GM23248 (cell line): ENCODE data around the gene TNK1. TPM values are rescaled to one million over a fixed set of nuclear protein-coding genes. Genes with fewer than 3 reads are reported as not detected.
A peak's percentile ranks its signal among the peaks of the same experiment; 100 is the strongest.

ENCODE experiments used
- DNase-seq: peaks from one replicate; pipeline ENCODE4 v3.0.0-alpha.2; 2015
- H2AFZ ChIP-seq: fragments of 200-600 bp; sonication (generic); 2 replicates; pipeline ENCODE4 v1.6.1; 2016; ENCODE audit warnings: antibody characterized with exemption
- H3F3A ChIP-seq: fragments of 200-600 bp; sonication (generic); 2 replicates; pipeline ENCODE4 v1.6.1; 2016; ENCODE audit warnings: mild to moderate bottlenecking, antibody characterized with exemption, mixed run types; ENCODE audit not compliant: insufficient read depth
- H3K27ac ChIP-seq: fragments of 200-600 bp; sonication (generic); 2 replicates; pipeline ENCODE4 v1.5.1; 2016; ENCODE audit warnings: mild to moderate bottlenecking
- H3K27me3 ChIP-seq: fragments of 200-600 bp; sonication (generic); replicated peaks from 2 replicates; pipeline ENCODE4 v1.6.1; 2016; ENCODE audit warnings: mild to moderate bottlenecking; ENCODE audit not compliant: insufficient read depth
- H3K36me3 ChIP-seq: fragments of 200-600 bp; sonication (generic); 2 replicates; pipeline ENCODE4 v1.6.1; 2016; ENCODE audit warnings: low read depth, mild to moderate bottlenecking
- H3K4me1 ChIP-seq: fragments of 200-600 bp; sonication (generic); 2 replicates; pipeline ENCODE4 v1.6.1; 2016; ENCODE audit warnings: mild to moderate bottlenecking; ENCODE audit not compliant: insufficient read depth
- H3K4me2 ChIP-seq: fragments of 200-600 bp; sonication (generic); one replicate; pipeline ENCODE4 v1.6.1; 2016; ENCODE audit warnings: mild to moderate bottlenecking; ENCODE audit not compliant: unreplicated experiment
- H3K4me3 ChIP-seq: fragments of 200-600 bp; sonication (generic); 2 replicates; pipeline ENCODE4 v1.5.1; 2016; ENCODE audit warnings: mild to moderate bottlenecking
- H3K79me2 ChIP-seq: fragments of 200-600 bp; sonication (generic); 2 replicates; pipeline ENCODE4 v1.6.1; 2016; ENCODE audit warnings: mild to moderate bottlenecking; ENCODE audit not compliant: insufficient read depth
- H3K9ac ChIP-seq: fragments of 200-600 bp; sonication (generic); 2 replicates; pipeline ENCODE4 v1.6.1; 2016; ENCODE audit warnings: mild to moderate bottlenecking
- H3K9me2 ChIP-seq: fragments of 200-600 bp; sonication (generic); 2 replicates; pipeline ENCODE4 v1.6.1; 2016; ENCODE audit warnings: mixed run types, mild to moderate bottlenecking, moderate library complexity; ENCODE audit not compliant: insufficient read depth
- H3K9me3 ChIP-seq: fragments of 200-600 bp; sonication (generic); one replicate; pipeline ENCODE4 v1.6.1; 2017; ENCODE audit warnings: low read depth
- H4K20me1 ChIP-seq: fragments of 200-600 bp; sonication (generic); 2 replicates; pipeline ENCODE4 v1.6.0; 2016; ENCODE audit not compliant: insufficient read depth
- EZH2 ChIP-seq: fragments of 200-600 bp; sonication (generic); IDR thresholded peaks from 2 replicates; pipeline ENCODE4 v1.6.1; 2018; ENCODE audit warnings: antibody characterized with exemption, mild to moderate bottlenecking; ENCODE audit not compliant: insufficient read depth, poor library complexity, severe bottlenecking
- EZH2phosphoT487 ChIP-seq: fragments of 200-600 bp; sonication (generic); IDR thresholded peaks from 2 replicates; pipeline ENCODE4 v1.6.1; 2018; ENCODE audit warnings: antibody characterized with exemption, moderate library complexity, mild to moderate bottlenecking, low read depth; ENCODE audit not compliant: insufficient read depth
- WGBS, 2 experiments: methylation state at CpG; one replicate each; pipeline ENCODE4 v1.1.6; 2015 to 2017; ENCODE audit warnings: low lambda C conversion rate in 2 of 2, low coverage in 1 of 2; ENCODE audit errors: missing lambda C conversion rate in 2 of 2; 5-methylcytosine and 5-hydroxymethylcytosine counted together
- in situ Hi-C: fragments of 300-500 bp; cut with MboI; formaldehyde crosslinking; loops from 2 replicates; pipeline ENCODE4 v1.15.0; 2020
- polyA plus RNA-seq: library from polyadenylated mRNA; unstranded; fragments of >200 nt; fragmentation: Nextera tagmentation; extraction: Ambion mirVana; gene quantifications from 2 replicates; pipeline ENCODE4 v1.2.1, GENCODE V29; 2016
- total RNA-seq: library from RNA; depleted of rRNA; stranded (reverse); fragments of >200 nt; shearing (Covaris generic); gene quantifications from 2 replicates; pipeline ENCODE4 v1.2.3, GENCODE V29; 2014

Gene TNK1
- total and polyA plus RNA-seq, 2 experiments from 2014 or later, result 0.43 to 1.2 TPM

- Histone ChIP-seq H3K9me3 (no peaks in the 10 kb centered on the region), H3K27me3 (no peaks in the 10 kb centered on the region), H3K36me3 (no peaks in the 10 kb centered on the region), H4K20me1 (no peaks in the 10 kb centered on the region), H3K9me2 (no peaks in the 10 kb centered on the region), H3F3A (no peaks in the 10 kb centered on the region), H3K4me3 (peak overlapping the region; percentile 79), H3K27ac (no peak overlapping the region), H3K79me2 (peaks cover 14% of the 10 kb centered on the region), H3K4me1 (peaks cover 6% of the 10 kb centered on the region), H3K4me2 (peak overlapping the region; percentile 80), H2AFZ (no peak overlapping the region), H3K9ac (peak overlapping the region; percentile 84)
- WGBS, 2 experiments, result 72 to 80% methylated on average over 8 to 12 of the region's 12 CpGs
- TF ChIP-seq EZH2 (no peak), EZH2phosphoT487 (no peak)
- DNase-seq, result peak; percentile 7
- in situ Hi-C loops, result no loop called here
Measured at GRCh38 chr17:7406235-7406825, 25.4 kb downstream of the TNK1 start.

GRCh38 chr17:7407082-7407481 is 26.2 kb downstream of the TNK1 start:
- Histone ChIP-seq H3K4me1 (peaks cover 6% of the 10 kb centered on the region), H3K27me3 (no peaks in the 10 kb centered on the region), H3F3A (0 out of 2 replicates have a peak, but pooled peaks cover 1% of the 10 kb centered on the region), H3K79me2 (peaks cover 9% of the 10 kb centered on the region), H3K9me3 (no peaks in the 10 kb centered on the region), H3K36me3 (no peaks in the 10 kb centered on the region), H4K20me1 (no peaks in the 10 kb centered on the region), H3K9ac (no peak overlapping the region), H3K4me2 (no peak overlapping the region), H3K4me3 (no peak overlapping the region), H2AFZ (no peak overlapping the region), H3K9me2 (no peaks in the 10 kb centered on the region), H3K27ac (no peak overlapping the region)
- no peak for DNase-seq
- 83 to 84% methylated on average over 13 of the region's 13 CpGs for WGBS, 2 experiments
- in situ Hi-C loops, result no loop called here
- no peak for TF ChIP-seq EZH2phosphoT487
- TF ChIP-seq EZH2, result no peak

- Histone ChIP-seq H3K27ac (no peak within 1 kb of the TSS), H2AFZ (no peak within 1 kb of the TSS), H3K9me3 (no peaks in the 10 kb centered on the region), H3K27me3 (no peaks in the 10 kb centered on the region), H3K4me2 (no peak within 1 kb of the TSS), H3K36me3 (no peaks in the 10 kb centered on the region), H3K79me2 (peaks cover 5% of the 10 kb centered on the region; the same call in 1 of the 2 replicates), H3K4me3 (no peak within 1 kb of the TSS), H3K9ac (no peak within 1 kb of the TSS), H3F3A (peaks cover 7% of the 10 kb centered on the region), H3K9me2 (no peaks in the 10 kb centered on the region), H4K20me1 (no peaks in the 10 kb centered on the region), H3K4me1 (peaks cover 10% of the 10 kb centered on the region)
- WGBS, 2 experiments, result 71 to 85% methylated on average over 3 to 12 of the region's 12 CpGs
- TF ChIP-seq EZH2phosphoT487 (no peak), EZH2 (no peak)
- in situ Hi-C loops, result no loop called here
- no peak for DNase-seq
Measured at GRCh38 chr17:7407485-7408251, 26.8 kb downstream of the TNK1 start, which contains the start of gene NLGN2. TSS of gene NLGN2 (plus strand) at chr17:7407845. CDS start at chr17:7408256, 411 bp downstream.

GRCh38 chr17:7408252-7408727 is 27.4 kb downstream of the TNK1 start:
- Histone ChIP-seq H3K4me3 (no peak overlapping the region), H3K36me3 (no peaks in the 10 kb centered on the region), H3F3A (peaks cover 12% of the 10 kb centered on the region), H3K27me3 (no peaks in the 10 kb centered on the region), H3K9me3 (no peaks in the 10 kb centered on the region), H3K27ac (no peak overlapping the region), H2AFZ (no peak overlapping the region), H3K4me1 (peaks cover 11% of the 10 kb centered on the region), H3K79me2 (no peaks in the 10 kb centered on the region; the same call in 1 of the 2 replicates), H3K9me2 (no peaks in the 10 kb centered on the region), H3K4me2 (no peak overlapping the region), H3K9ac (no peak overlapping the region), H4K20me1 (no peaks in the 10 kb centered on the region)
- WGBS, 2 experiments, result 88 to 96% methylated on average over 15 to 46 of the region's 58 CpGs
- no peak for TF ChIP-seq EZH2phosphoT487
- TF ChIP-seq EZH2, result no peak
- no peak for DNase-seq
- in situ Hi-C loops, result no loop called here
